GOT3 (cell line): ENCODE measurements around the gene BNIP5.

Experiments used
- DNase-seq: peaks from one replicate; lab custom pipeline; 2025; ENCODE audit warnings: mixed read lengths; lab: John Stamatoyannopoulos, UW

Gene BNIP5

GRCh38 chr6:36266913-36267644 lies 69.6 kb downstream of the BNIP5 start:
- DNase-seq: no peak
